GM13976 (cell line): Measurements from ENCODE around the gene P3H2.

Experiments used
- DNase-seq: peaks from one replicate; pipeline ENCODE4 v3.0.0; 2012; ENCODE audit warnings: low spot score
- CTCF ChIP-seq: IDR thresholded peaks from 2 replicates; pipeline ENCODE4 v1.5.1; 2012; ENCODE audit warnings: borderline replicate concordance, mild to moderate bottlenecking; ENCODE audit not compliant: insufficient read depth; ENCODE audit errors: extremely low read depth, missing control alignments, control extremely low read depth
- in situ Hi-C: fragments of 300-500 bp; cut with MboI; formaldehyde crosslinking; loops from one replicate; pipeline ENCODE4 v1.12.0; 2022; ENCODE audit warnings: low sequenced_read_pairs, mixed read lengths, inconsistent platforms; ENCODE audit not compliant: unreplicated experiment

The P3H2 gene

GRCh38 chr3:189914799-189915198 is 205.9 kb downstream of the P3H2 start:
- in situ Hi-C loops: no loop called here

GRCh38 chr3:189911001-189911400 is 209.7 kb downstream of the P3H2 start:
- no peak for DNase-seq
- in situ Hi-C loops: no loop called here
- TF ChIP-seq CTCF: no peak

More at GRCh38 chr3:189914799-189915198, 205.9 kb downstream of the P3H2 start:
- DNase-seq: no peak
- no peak for TF ChIP-seq CTCF

GRCh38 chr3:189909573-189909972 is 211.1 kb downstream of the P3H2 start:
- in situ Hi-C loops: no loop called here
- no peak for DNase-seq

GRCh38 chr3:189909139-189909538 is 211.6 kb downstream of the P3H2 start:
- in situ Hi-C loops: no loop called here
- DNase-seq: no peak
- no peak for TF ChIP-seq CTCF

More at GRCh38 chr3:189909573-189909972, 211.1 kb downstream of the P3H2 start:
- TF ChIP-seq CTCF: no peak

GRCh38 chr3:189908646-189909045 is 212.1 kb downstream of the P3H2 start:
- DNase-seq: no peak
- in situ Hi-C loops: no loop called here
- TF ChIP-seq CTCF: no peak

- TF ChIP-seq CTCF: no peak
- no peak for DNase-seq
- in situ Hi-C loops: no loop called here
Observed at GRCh38 chr3:189907803-189908202, 212.9 kb downstream of the P3H2 start.
